Stimulated activated CD8-positive, alpha-beta memory T cell treated with anti-CD3 and anti-CD28 coated beads, Interleukin-7, amount 100 ng/mL, for 48 hours (primary cell): ENCODE measurements around the gene SMARCE1.
A peak's percentile ranks its signal among the peaks of the same experiment; 100 is the strongest.

Experiments used
- DNase-seq, 2 donors: peaks; one replicate each; pipeline ENCODE4 v3.0.0-alpha.2; 2020; ENCODE audit warnings: low read depth in 1 of 2; ENCODE audit errors: extremely low read depth in 1 of 2

SMARCE1 gene

DNA sequence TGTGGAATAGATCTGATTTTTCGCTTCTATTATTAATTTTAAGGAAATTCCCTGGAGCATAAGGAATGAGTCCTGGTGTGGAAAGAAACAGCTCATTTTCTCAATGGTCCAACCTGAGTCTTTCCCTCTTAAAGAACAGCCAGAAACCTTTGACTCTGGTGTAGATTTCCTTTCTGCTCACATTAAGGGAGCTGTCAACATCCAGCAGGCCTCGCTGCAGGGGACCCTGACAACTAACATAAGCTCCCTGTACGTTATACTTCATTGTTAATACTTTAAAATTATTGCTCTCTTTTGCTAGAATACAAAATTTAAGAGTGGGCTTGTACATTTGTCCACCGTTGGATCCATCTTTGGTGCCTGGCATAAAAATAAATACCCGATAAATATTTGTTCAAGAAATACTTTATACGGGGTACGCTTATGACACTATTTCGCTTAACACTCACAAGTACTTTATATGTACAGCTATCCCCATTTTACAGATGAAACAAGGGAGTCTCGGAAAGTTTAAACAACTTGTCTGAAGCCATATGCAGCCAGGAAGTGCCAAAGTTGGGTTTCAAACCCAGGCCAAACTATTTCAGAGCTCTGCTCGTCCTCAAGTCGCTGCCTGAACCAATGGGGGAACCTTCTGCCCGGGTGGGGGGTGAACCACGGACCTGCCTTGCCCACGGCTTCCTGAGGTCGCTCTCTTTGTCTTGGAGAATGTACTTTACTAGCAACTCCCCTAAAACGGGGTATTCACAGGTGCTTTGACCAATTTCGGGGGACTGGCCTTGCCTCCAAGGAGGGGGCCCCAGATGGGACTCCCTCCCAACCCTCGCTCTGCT, 611 bp downstream of the SMARCE1 start:
- DNase-seq, result peak in 1 of 2 donors; percentile 20

- no peak for DNase-seq
Measured at GRCh38 chr17:40645943-40646342, 1.7 kb downstream of the SMARCE1 start.

- DNase-seq, result no peak
Measured at GRCh38 chr17:40645291-40645690, 2.3 kb downstream of the SMARCE1 start.

DNA sequence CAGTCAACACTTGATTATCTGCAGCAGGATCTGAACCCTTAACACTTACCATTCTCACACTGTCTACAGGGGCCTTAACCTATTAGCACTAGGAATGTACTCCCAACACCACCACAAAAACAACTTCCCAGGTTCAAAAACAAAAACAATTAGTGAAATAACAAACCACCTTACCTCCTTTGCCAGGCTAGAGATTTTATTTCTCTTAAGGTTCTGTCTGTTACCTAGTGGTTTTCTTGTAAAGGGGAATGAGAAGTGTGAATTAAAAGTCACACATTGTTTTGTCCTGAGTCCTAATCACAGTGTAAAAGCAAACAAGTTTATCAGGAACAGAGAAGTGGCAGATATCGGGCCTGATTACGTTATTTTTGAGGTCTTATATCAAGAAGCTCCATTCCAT, 9.7 kb downstream of the SMARCE1 start:
- DNase-seq, result no peak

DNA sequence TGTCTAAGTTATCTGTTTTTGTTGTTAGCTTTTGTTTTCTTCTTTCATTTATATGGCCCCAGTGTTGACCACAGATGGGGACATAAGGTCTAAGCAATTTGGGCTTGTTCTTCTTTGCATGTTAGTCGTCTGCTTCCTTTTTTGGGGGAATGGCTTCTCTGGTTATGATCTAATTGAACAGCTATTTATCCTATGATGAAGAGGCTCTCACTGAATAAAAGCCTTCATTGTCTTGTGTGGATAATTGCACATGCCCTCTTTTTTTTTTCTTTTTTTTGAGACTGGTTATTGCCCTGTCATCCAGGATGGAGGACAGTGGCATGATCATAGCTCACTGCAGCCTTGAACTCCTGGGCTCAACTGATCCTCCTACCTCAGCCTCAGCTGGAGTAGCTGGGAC, 13.7 kb downstream of the SMARCE1 start:
- DNase-seq, result no peak

DNA sequence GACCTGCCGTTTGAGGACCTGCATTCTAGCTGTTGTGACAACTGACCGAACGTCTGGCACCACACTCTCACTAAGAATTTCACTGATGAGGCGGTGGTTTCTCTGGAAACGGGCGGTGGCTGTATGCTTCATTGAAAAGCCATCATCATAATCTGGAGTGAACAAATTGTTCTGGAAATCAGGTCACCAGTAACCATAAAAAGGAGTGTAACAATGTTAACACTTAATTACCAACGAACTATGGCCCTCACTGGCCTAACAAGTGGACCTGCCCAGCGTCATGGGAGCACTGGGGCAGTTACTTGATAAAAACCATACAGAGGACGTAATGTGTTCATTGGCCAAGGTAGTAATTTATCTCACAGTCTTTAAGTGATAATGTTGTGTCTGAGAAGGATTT, 15.4 kb downstream of the SMARCE1 start:
- no peak for DNase-seq

GRCh38 chr17:40629842-40630241, 17.8 kb downstream of the SMARCE1 start:
- no peak for DNase-seq

GRCh38 chr17:40625311-40625710, 22.3 kb downstream of the SMARCE1 start:
- no peak for DNase-seq

DNA sequence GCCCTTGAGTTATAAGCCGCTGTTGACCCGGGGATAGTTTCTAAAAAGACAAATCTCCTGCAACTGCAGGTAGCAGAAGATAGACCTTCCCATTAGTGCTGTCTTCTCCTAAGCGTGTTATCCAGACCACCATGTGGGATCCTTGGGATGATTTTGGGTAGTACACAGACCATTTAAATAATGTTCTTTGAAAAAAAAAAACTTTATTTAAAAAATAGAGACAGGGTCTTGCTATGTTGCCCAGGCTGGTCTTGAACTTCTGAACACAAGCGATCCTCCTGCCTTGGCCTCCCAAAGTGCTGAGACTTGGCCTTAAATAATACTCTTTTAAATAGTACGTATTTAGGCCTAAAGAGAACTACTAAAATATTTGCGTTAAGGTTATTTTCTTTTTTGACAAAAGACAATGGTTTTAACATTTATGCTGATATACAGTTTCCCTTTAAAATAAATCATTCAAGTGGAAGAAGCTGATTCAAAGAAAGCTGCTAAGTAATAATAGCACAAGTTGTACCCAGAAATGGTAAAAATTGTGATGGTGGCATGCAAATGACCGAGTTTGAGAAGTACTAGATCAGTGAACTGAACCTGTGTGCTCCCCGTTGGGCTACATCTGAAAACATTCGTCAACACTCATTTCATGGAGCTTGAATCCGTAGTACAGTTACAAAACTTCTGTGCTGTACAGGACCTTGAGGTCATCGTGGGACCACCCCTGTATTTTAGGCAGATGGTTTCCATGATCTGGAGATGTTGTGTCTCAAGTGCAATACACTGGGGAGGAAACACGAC, 24.0 kb downstream of the SMARCE1 start:
- no peak for DNase-seq

GRCh38 chr17:40622509-40622928, 25.1 kb downstream of the SMARCE1 start:
- DNase-seq, result no peak

DNA sequence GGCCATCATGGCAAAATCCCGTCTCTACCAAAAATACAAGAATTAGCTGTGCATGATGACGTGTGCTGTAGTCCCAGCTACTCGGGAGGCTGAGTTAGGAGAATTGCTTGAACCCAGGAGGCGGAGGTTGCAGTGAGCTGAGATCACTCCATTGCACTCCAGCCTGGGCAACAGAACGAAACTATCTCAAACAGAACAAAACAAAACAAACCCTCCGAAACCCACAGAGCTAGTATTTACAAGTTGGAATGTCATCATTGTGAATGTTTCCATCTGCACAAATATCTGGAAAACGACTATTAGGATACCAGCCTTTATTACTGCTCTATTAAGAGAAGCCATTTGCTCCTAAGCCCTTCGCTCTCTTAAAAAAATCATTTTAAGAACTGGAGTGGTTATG, 26.0 kb downstream of the SMARCE1 start:
- no peak for DNase-seq

DNA sequence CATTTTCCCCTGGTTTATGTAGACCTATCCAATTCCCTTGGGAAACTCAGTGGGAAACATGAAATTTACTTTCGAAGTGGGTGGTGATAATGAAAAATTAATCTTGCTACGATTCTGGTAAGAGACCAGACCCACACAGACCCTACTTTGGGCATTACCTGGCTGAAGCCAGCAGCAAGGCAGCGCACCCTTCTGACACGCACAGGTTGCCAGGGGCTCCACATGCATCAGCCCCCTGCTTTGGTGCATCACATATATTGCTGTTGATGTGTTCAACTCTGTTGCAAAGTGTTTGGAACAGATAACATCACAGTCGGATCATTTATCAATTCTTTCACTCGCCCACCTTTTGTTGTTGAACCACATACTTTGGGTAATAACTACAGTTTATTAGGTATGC, 26.6 kb downstream of the SMARCE1 start:
- DNase-seq, result no peak

- DNase-seq, result no peak
Measured at GRCh38 chr17:40618754-40619625, 28.6 kb downstream of the SMARCE1 start.

DNA sequence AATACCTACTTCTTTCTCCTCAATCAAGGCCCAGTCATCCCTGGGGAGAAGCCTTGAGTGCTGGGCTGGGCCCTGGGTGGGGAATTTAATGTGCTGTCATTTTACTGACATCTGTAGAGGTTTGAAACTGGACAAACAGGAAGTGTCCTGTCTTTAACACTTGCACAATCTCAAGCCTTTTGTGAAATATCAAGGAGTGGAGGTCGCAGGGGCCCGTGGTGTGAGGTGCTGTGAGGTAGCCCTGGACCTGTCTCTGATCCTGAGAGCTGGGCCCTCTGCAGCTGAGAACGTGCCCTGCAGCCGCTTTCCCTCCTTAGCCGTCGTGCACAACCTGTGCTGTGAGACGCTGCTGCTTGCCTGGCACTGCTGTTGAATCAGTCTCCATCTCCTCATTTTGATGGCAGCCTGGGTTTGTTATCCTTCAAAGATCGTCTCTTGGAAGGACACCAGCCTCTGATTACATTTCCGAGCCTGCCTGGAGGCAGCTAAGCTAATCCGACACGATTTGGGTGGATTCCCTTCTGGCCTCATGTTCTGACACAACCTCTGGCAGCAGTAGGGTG, 29.9 kb downstream of the SMARCE1 start:
- DNase-seq, result no peak

- DNase-seq, result no peak
Measured at GRCh38 chr17:40616592-40616991, 31.0 kb downstream of the SMARCE1 start.

- no peak for DNase-seq
Measured at GRCh38 chr17:40615841-40616476, 31.7 kb downstream of the SMARCE1 start.

DNA sequence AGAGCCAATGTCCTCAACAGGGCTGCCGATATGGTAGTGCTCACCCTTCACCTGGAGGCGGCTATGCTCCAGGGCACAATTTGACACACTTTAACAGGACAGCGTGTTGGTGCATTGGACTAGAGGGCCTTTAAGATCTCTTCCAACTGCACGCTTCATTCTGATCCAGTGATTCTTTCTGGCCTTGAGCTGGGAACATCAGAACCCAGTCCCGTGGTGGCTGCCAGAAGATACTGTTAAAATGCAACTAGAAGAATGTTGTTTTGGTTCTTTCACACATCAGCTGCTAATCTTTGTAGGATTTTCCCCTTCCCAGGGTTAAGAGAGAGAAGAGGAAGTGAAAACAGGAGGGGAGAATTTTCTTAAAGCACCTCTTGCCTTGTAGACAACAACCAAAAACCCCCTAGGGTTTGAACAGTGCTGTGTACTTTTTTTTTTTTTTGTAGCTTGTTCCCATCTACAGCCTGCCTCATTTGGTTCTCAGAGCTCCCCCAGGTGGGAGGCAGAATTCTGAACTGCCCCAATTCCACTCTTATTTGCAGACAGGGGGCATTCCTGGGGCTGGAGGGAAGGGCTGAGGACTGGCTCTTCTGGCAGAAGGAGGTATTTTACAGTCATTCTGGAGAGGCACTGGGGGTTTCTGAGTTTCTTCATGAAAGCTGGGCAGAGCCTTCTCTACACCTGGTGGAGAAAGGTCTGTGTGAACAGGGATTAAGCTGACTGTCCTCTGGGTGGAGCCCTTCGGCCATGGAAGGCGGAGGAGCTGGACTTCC, 32.4 kb downstream of the SMARCE1 start:
- no peak for DNase-seq

DNA sequence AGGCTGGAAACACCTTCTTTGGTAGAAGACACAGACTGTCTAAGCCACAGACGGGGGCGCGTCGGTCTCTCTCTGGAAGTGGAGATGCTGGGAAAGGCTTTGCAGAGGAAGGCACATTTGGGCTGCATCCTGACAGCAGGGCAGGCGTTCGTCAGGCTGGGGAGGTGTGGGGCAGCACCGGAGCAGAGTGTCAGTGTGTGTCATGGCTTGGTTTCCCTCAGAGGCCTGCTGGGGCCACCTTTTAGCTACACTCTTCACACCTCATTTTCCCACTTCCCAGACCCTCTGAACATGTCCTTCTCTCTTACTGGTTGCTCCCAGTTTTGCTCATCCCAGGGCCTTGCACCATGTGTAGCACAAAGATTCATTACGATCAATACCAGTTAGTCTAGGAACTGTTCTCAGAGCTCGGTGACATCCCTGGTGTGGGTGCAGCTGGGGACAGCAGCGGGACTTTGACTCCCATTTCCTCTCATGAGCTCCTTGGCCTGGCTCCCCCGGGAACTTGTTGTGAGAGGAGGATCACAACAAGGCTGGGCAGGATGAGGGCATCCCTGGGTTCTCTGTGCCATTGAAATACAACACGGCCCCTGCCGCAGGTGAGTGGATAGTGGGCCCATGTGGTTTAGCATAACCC, 33.1 kb downstream of the SMARCE1 start:
- no peak for DNase-seq

DNA sequence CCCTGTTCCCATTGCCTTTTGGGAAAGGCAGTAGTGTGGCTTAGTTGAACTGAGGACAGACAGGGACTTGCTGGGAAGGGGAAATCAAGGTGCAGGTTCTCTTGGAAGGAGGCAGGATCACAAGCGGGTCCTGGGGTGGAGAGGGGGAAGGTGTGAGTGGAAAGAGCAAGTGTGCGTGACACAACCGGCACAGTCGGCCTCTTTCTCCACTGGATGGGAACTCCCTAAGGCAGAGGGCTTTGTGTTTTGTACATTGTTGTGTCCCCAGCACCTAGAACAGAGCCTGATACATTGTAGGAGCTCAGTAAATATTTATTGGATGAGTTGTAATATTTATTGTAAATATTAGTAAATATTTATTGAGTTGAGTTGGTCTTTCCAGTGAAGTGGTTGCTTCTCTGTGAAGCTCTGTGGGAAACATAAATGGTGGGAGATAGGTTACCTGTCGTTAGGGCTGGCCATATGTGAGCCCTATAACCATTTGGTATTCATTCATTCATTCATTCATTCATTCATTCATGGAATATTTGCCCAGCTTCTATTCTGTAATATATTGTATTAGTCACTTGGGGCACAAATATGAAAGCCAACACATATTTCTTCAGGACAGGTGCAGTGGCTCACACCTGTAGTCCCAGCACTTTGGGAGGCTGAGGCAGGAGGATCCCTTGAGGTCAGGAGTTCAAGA, 34.0 kb downstream of the SMARCE1 start:
- DNase-seq, result no peak
